HG02623 (cell line): ENCODE data around the gene PTPRG.

ENCODE experiments used
- ATAC-seq: cut with Tn5 transposase; IDR thresholded peaks from one replicate; pipeline ENCODE4 v1.9.1; 2021; ENCODE audit warnings: moderate library complexity; ENCODE audit not compliant: unreplicated experiment

The PTPRG gene

GRCh38 chr3:61648481-61648880, 87.1 kb downstream of the PTPRG start:
- no peak for ATAC-seq

- no peak for ATAC-seq
Measured at GRCh38 chr3:61649381-61650170, 88.2 kb downstream of the PTPRG start.

- ATAC-seq, result no peak
Measured at GRCh38 chr3:61650276-61650675, 88.9 kb downstream of the PTPRG start.

GRCh38 chr3:61650719-61651410, 89.5 kb downstream of the PTPRG start:
- no peak for ATAC-seq

- ATAC-seq, result no peak
Measured at GRCh38 chr3:61657689-61658088, 96.3 kb downstream of the PTPRG start.

GRCh38 chr3:61662861-61663260, 101.5 kb downstream of the PTPRG start:
- no peak for ATAC-seq

- no peak for ATAC-seq
Measured at GRCh38 chr3:61663356-61664104, 102.2 kb downstream of the PTPRG start.

- ATAC-seq, result no peak
Measured at GRCh38 chr3:61664105-61664482, 102.7 kb downstream of the PTPRG start.

GRCh38 chr3:61665121-61665520, 103.8 kb downstream of the PTPRG start:
- ATAC-seq, result no peak

- ATAC-seq, result no peak
Measured at GRCh38 chr3:61665987-61666386, 104.6 kb downstream of the PTPRG start.

GRCh38 chr3:61666615-61667330, 105.4 kb downstream of the PTPRG start:
- no peak for ATAC-seq

- no peak for ATAC-seq
Measured at GRCh38 chr3:61667383-61667782, 106.0 kb downstream of the PTPRG start.

GRCh38 chr3:61667814-61668213, 106.4 kb downstream of the PTPRG start:
- no peak for ATAC-seq

GRCh38 chr3:61668317-61668864, 107.0 kb downstream of the PTPRG start:
- no peak for ATAC-seq

- ATAC-seq, result no peak
Measured at GRCh38 chr3:61669203-61669602, 107.8 kb downstream of the PTPRG start.

- no peak for ATAC-seq
Measured at GRCh38 chr3:61669668-61670299, 108.4 kb downstream of the PTPRG start.

- no peak for ATAC-seq
Measured at GRCh38 chr3:61673651-61674050, 112.3 kb downstream of the PTPRG start.

- no peak for ATAC-seq
Measured at GRCh38 chr3:61674596-61674995, 113.2 kb downstream of the PTPRG start.

GRCh38 chr3:61679026-61679425, 117.7 kb downstream of the PTPRG start:
- ATAC-seq, result no peak

GRCh38 chr3:61680617-61681016, 119.2 kb downstream of the PTPRG start:
- no peak for ATAC-seq
